Activated naive CD8-positive, alpha-beta T cell treated with anti-CD3 and anti-CD28 coated beads, Interleukin-2, amount 50 U/mL, for 16 hours (primary cell): Measurements from ENCODE around the gene UBTF.

Experiments used
- DNase-seq: peaks from one replicate; pipeline ENCODE4 v3.0.0-alpha.2; 2020; ENCODE audit warnings: low read depth, low spot score

Gene UBTF

GRCh38 chr17:44214896-44215295 lies 4.6 kb downstream of the UBTF start:
- no peak for DNase-seq

DNA sequence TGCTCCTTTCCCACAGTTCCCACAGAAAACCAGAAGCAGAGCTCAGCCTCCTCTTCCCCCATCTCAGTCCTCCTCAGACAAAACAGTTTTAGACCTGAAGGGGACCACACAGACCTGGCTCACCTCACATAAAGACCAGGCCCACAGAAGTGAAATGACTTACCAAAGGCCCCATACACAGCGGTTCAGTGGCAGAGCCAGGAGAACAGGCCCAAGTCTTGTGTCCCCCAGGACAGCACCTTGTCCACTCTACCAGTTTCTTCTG lies 5.3 kb downstream of the UBTF start:
- no peak for DNase-seq

GRCh38 chr17:44213403-44214229 lies 5.9 kb downstream of the UBTF start:
- no peak for DNase-seq

DNA sequence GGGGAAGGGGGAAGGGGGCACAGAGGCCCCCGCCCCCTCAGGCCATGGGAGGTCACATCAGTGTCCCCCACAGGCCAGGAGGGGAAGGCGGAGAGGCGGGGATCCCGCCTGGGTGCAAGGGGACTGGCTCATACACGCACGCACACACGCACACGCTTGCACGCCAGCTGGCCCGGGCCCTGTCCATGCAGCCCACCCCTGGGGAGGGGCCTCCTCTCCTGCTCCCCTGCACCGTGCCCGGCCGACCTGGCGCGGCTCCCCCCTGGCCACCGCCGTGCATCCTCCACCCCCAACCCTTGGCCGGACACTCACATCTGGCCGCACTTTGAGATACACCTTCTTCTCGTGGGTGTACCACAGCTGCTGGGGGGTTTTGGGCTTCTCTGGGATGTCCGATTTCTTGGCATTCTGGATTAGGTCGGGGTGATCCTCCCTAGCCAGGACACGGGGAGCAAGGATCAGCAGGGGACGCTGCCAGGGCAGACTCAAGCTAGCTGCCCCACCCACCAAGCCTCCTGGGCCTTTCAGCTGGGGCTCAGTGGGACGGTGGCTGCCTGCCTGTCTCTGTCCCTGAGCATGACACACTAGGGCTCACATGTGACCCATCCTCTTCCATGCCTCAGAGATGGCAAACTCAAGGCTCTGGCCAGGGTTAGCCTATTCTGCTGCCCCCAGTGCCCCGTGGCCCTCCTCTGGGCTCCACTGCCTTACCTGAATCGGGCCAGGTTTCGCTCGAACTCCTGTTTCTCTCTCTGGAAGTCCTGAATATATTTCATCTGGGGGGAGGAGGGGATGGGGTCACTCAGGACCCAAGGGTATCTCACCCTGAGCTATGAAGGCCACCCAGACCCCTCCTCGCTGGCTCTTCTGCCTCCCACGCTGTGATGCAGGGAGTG lies 6.7 kb downstream of the UBTF start:
- DNase-seq, result no peak

DNA sequence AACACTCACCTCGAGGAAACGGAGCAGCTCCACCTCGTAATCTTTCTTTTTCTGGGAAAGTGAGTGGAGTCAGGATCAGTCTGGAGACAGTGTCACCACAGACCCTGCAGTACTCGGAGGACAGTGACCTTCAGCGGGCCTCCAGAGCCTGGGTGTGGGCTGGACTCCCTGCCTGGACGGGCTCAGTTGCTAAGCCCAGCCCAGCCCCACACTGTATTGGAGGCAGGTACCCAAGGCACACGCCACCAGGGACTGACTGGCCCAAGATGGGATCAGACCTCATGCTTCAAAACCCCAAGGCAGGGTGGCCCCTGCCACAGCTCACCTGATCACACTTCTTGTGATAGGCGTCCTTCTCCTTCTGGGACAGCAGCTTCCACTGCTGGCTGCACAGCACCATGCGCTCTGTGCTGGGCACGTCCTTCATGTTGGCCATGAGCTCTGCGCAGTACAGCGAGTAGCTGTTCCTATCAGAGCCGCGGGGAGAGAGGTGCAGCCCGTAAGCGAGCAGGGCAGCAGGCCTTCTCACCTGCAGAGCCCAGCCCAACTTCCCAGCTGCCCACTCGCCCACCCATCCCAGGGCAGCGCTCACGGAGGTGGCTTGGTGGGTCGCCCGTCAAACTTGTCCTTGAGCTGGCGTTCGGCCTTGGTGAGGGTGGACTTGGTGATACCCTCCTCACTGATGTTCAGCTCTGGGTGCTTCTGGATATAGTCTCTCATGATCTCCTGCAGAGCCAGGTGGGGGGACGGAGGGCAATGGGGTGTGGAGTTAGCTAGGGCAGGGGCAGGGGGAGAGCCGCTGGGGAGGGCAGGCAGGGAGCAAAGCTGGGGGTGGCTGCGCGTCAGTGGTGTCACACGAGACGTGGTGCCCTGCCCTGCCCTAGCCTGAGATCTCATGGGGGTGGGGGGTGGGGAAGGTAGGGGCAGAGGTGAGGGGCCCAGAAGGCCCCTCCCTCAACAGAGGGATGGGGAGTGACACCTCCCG lies 7.9 kb downstream of the UBTF start:
- no peak for DNase-seq

- peak; percentile 83 for DNase-seq
These were observed 8.9 kb downstream of the UBTF start for GRCh38 chr17:44210342-44211192.

DNA sequence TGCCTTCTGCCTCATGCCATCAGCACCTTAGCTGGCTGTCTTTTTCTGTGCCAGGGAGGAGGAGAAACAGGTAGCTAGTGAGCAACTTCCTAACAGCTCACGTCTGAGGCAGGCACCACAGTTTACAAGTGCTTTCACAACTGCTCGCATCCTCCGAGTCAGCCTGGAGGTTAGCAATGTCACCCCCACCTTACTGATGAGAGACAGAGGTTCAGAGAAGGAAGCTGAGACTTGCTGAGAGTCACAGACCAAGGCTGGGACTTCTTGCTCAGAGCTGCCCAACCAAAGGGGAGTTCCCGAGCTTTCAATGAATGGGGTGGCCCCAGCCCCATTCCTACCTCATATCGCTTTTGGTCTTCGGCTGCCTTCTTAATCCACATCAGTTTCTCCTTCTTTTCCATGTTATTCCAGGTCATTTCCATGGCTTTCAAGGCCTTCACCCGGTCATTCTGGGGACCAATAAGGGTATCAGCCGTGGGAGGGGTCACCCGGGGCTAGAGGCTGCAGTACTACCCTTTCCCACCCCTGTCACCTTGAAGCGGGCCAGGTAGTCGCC lies 9.6 kb downstream of the UBTF start:
- DNase-seq, result no peak

DNA sequence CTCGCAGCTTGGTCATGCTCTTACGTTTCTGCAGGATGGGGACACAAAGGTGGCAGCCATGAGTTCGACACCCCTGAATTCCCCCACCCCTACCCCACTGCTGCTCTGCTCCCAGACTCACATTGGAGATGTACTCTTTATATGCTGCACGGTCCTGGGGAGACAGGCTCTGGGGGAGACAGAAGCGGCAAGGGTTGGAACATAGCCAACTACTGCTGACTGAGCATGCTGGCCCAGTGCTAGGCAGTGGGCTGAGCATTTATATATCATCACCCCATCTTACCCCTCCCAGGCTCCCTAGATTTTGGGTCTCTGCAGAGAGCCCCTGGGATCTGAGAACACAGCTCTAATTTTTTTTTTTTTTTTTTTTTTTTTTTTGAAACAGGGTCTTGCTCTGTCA lies 11.7 kb downstream of the UBTF start:
- DNase-seq, result no peak

DNA sequence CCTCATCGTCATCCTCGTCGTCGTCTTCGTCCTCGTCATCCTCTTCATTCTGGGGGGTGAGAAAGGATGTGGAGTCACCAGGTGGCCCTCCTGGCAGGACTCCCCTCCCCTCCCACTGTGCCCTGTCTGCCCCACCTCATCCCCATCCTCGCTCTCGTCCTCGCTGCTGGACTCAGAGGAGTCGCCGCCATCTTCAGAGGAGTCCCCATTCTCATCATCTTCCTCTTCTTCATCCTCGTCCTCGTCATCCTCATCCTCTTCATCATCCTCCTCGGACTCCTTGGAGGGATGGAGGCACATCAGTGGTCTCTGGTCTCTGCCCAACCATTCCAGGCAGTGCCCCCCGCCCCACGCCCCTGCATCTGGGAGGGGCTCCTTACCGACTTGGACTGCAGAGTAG lies 12.2 kb downstream of the UBTF start:
- no peak for DNase-seq

DNA sequence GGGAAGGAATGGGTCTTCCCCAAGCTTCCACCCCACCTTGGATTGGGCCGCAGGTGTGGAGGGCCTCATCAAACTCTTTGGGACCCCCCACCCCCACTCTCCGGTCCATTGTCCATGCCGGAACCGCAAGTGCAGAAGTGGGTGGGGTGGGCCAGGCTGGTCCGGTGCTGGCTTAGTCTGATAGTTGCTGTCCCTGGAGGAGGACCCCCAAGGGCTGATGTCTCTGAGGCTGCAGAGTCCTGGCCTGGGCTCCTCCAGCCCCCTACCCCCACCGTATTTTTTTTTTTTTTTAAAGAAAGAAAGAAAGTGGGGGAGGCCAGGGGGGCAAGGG lies 12.7 kb downstream of the UBTF start:
- DNase-seq, result no peak

GRCh38 chr17:44205962-44206824 lies 13.3 kb downstream of the UBTF start:
- DNase-seq, result no peak

DNA sequence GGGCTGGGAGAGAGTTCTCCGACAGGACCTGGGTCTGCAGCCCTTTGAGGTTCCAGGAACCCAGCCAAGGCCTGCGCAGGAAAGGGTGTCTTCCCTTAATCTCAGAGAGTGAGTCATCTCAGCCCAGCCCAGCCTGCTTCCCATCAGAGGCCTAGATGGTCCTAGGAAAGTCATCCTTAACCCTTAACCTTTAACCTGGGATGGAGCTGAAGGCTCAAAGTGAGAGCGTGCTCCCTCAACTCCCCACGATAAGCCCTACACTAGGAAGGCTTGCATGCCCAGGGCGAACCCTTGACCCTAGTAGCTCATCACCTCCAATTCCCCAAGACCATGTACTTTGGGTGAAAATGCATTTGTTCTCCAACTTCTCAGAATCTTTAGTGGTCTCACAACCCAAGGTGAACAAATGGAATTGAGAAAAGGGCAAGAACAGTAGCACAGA lies 15.0 kb downstream of the UBTF start:
- no peak for DNase-seq

DNA sequence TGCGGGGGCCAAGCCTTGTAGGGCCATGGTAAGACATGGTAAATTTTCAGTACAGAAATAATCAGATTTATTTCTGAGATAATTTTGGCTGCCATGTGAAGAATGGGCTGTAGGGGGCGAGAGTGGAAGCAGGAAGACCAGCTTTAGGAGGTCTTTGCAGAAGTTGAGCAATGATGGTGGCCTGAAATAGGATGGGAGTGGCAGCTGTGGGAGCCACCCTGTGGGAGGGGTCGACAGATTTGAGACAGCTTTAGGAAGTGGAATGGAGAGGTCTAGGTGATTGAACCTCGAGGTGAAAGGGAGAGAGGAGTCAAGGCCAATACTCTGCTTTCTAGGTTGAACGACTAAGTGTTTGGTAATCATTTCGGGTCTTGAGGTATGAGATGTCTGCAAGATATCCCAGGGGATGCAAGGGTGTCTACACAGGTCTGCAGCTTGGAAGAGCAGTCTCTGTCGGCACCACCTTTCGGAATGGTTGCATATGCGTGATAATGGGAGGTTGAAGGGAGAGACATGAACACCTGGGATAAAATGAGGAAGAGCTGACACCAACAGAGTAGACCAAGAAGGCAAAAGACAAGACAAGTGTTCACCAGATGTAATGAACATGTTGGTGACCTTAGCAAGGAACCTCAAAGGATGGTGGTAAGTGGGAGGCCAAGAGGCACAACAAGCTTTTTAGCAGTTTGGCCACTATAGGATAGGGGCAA lies 15.6 kb downstream of the UBTF start:
- no peak for DNase-seq

DNA sequence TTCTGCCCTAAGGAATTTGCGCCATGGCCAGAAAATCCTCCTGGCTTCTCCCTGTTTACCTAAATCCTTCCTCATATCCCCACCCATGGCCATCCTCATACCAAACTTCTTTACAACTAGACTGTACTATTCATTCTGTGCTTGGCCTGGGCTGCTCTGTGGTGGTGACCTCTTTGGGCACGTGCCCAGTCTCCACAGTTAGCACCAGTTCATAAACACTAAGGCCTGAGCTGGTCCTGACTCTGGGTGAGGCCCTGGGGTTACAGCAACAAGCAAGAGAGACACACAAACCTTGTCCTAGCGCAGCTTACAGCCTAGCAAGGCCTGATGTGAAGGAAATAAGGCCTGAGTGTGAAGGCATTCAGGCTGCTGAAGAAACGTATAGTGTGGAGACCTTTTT lies 16.7 kb downstream of the UBTF start:
- DNase-seq, result no peak

DNA sequence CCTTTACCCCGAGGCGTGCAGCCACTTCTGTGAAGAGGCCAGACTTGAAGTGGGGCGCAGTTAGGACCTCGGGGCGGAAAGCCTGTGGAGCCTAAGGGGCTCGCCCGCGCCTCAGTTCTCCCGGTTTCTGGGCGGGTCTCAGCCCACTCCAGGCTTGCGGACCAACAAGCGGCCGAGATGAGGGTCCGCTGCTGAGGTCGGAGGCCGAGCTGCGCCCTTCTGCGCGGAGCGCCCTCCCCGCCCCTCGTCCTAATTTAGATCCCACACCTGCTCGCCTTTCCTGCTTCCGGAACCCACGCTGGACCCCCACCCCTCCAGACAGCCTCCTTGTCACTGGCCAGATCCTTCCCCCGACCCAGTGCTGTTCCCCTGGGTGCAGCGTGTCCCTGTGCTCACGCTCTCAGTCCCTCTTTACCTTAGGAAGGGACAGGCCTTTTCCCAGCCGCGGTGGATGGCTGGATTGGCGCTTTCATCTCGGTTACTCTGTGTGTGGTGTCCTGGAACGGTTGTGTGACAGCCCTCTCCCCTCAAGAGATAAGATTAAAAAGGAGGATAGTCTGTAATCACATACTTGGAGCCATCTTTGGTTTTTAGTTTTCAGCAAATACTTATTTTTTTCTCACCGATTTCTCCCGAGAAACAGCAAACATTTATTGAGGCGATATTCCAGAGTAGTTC lies 18.9 kb downstream of the UBTF start:
- no peak for DNase-seq

- peak; percentile 99 for DNase-seq
These were observed 19.7 kb downstream of the UBTF start, which contains the start of gene ATXN7L3 for GRCh38 chr17:44199553-44200477. Gene ATXN7L3, minus strand, starts transcription at chr17:44199884. Its CDS starts 1,814 bp downstream, at chr17:44198070.
